GM15510 (cell line): ENCODE measurements around the gene INPP5J.

ENCODE experiments used
- POLR2A ChIP-seq: IDR thresholded peaks from 3 replicates; pipeline ENCODE4 v1.6.1; 2011; ENCODE audit warnings: borderline replicate concordance; ENCODE audit not compliant: insufficient read length; ENCODE audit errors: extremely low read depth

Gene INPP5J

GRCh38 chr22:31126869-31127175 lies 4.1 kb downstream of the INPP5J start:
- no peak for TF ChIP-seq POLR2A

- no peak for TF ChIP-seq POLR2A
Measured at GRCh38 chr22:31127181-31127772, 4.5 kb downstream of the INPP5J start.

DNA sequence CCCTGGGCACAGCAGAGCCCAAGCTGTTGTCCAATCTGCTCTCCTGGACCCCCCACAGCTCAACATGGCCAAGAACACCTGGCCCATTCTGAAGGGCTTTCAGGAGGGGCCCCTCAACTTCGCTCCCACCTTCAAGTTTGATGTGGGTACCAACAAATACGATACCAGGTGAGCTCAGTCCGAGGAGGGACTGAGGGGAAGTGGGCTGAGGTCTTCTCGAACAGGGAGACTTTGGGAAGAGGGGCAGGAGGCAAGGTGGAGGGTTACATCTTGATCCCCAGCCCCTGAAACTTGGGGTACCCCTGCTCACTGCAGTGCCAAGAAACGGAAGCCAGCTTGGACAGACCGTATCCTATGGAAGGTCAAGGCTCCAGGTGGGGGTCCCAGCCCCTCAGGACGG lies 5.4 kb downstream of the INPP5J start:
- no peak for TF ChIP-seq POLR2A

DNA sequence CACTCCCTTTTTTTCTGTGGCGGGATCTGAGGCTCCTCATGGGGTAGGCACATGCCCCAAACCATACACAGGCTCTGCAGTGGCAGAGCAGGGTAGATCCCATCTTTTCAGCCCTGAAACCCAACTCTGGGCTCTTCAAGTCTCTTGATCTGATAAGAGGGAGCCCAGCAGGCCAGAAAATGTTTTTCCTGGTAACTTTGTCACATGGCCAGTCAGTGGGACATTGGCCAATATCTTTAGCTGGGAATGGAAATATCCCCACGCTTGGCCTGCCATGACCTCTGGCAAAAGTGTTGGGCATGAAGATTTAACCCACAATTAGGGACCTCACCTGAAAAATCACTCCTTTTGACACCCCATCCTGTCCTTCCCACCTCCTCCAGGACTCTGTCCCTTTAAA lies 8.1 kb downstream of the INPP5J start:
- TF ChIP-seq POLR2A = no peak

DNA sequence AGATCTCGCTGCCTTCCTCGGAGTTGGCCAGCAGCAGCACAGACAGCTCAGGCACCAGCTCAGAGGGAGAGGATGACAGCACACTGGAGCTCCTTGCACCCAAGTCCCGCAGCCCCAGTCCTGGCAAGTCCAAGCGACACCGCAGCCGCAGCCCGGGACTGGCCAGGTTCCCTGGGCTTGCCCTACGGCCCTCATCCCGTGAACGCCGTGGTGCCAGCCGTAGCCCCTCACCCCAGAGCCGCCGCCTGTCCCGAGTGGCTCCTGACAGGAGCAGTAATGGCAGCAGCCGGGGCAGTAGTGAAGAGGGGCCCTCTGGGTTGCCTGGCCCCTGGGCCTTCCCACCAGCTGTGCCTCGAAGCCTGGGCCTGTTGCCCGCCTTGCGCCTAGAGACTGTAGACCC lies 11.1 kb downstream of the INPP5J start:
- TF ChIP-seq POLR2A = no peak

- no peak for TF ChIP-seq POLR2A
Measured at GRCh38 chr22:31134688-31135087, 11.9 kb downstream of the INPP5J start.

- TF ChIP-seq POLR2A = no peak
Measured at GRCh38 chr22:31135706-31136105, 12.9 kb downstream of the INPP5J start.

- TF ChIP-seq POLR2A = no peak
Measured at GRCh38 chr22:31136155-31136554, 13.4 kb downstream of the INPP5J start.

DNA sequence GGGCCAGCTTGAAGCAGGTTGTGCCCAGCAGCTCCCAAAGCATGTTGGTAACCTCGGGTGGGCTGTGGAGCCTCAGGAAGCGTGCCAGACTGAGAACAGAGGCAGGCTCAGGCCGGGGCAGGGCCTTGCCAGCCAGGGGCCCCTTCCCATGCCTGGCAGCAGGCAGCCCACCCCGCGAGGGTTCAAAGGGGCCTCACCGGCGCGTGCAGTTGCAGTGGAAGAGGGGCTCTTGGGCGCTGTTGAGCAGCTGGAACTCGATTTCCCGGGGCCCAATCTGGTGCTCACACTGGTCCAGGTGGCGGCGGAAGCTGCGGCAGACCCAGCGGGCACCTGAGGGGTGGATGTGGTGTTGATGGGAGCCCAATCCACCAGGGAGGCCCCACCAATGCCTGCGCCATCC lies 13.9 kb downstream of the INPP5J start:
- no peak for TF ChIP-seq POLR2A

DNA sequence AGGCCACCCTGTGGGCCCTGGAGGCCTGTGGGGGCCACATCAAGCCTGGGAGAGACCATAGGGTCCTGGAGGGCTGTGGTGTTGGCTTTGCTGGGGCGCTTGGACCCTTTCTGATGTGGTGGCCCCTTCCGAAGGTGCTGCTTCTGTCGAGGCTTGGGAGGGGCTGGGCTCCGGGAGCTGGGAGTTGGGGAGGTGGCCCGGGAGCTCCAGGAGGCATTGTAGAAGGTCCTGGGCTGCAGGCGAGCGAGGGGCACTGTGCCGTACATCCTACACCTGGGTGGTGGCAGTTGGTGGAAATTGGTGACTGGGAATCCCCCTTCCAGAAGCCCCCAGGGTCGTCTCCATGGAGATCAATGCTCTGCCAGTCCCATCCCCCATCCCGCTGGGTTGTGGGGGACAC lies 15.0 kb downstream of the INPP5J start:
- no peak for TF ChIP-seq POLR2A

DNA sequence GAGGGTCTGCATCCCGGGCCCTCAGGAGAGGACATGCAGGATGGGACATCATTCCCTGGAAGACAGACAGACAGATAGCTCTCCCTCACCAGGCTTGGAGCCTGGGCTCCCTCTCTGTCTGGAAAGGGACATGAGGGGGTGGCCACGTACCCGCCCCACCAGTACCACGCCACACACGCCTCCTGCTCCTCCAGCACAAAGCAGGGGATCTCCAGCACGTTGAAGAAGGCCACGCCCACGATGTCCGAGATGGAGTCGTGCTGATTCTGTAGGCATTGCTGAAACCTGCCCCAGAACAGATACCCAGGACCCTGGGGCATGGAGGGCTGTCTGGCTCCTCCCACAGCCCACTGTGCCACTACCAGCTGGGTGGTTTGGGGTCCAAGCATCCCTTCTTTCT lies 15.4 kb downstream of the INPP5J start:
- TF ChIP-seq POLR2A = no peak

- no peak for TF ChIP-seq POLR2A
Measured at GRCh38 chr22:31139066-31139465, 16.3 kb downstream of the INPP5J start.

- TF ChIP-seq POLR2A = no peak
Measured at GRCh38 chr22:31139866-31140716, 17.3 kb downstream of the INPP5J start, which contains the start of gene PLA2G3. Gene PLA2G3, minus strand, starts transcription at chr22:31140508. Its CDS starts 154 bp downstream, at chr22:31140354.

DNA sequence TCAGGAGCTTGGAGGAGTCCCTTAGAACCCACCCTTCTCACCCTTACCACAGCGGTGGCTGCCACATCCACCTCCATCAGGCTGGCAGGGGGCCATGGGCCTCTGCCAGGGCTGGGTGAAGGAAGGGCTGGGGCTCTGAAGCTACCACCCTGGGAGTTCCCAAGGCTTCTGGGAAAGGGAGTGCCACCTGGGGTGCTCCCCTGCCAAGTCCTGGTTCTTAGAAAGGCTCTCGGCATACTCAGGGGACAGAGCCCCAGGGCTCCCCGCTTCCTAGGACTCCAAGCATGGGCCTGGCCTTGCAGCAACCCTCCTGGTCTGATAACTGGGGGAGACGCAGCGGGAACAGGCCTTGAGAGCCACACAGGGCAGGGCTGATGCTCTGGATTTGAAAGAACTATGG lies 18.0 kb downstream of the INPP5J start:
- no peak for TF ChIP-seq POLR2A

GRCh38 chr22:31141551-31141950 lies 18.8 kb downstream of the INPP5J start:
- TF ChIP-seq POLR2A = no peak

GRCh38 chr22:31142285-31142684 lies 19.5 kb downstream of the INPP5J start:
- no peak for TF ChIP-seq POLR2A
